HCT116 (cell line): ENCODE measurements around the gene EML3. TPM values are rescaled to one million over a fixed set of nuclear protein-coding genes. Genes with fewer than 3 reads are reported as not detected.
A peak's percentile ranks its signal among the peaks of the same experiment; 100 is the strongest.

Experiments used
- ATAC-seq: fragments of 200-7000 bp; cut with Tn5 transposase; 2 replicates; pipeline ENCODE4 v1.9.1; 2020; ENCODE audit warnings: mild to moderate bottlenecking, moderate library complexity
- BruUV-seq: library from RNA; stranded (reverse); fragments of 400-500 nt; replicated peaks from 2 replicates; lab custom pipeline; 2021; lab: Mats Ljungman, UMichigan
- CTCF ChIA-PET: fragments of 300-600 bp; sonication (Branson Sonifier 250); formaldehyde crosslinking; loops from one replicate; lab custom pipeline; 2021; ENCODE audit warnings: antibody characterized with exemption; lab: Charles Lee
- POLR2A ChIA-PET: fragments of 300-600, 350-600 bp; sonication (Branson Sonifier 250); formaldehyde crosslinking; loops from one replicate; lab custom pipeline; 2021; ENCODE audit warnings: antibody characterized with exemption; lab: Charles Lee
- RAD21 ChIA-PET, 2 experiments: fragments of 300-600 bp; sonication (Branson Sonifier 250); formaldehyde crosslinking; loops; one replicate each; lab custom pipeline; 2023; ENCODE audit warnings: low total read pairs in 2 of 2; ENCODE audit not compliant: uncharacterized antibody in 2 of 2, unreplicated experiment in 2 of 2, low non-redundant PET in 1 of 2; lab: Charles Lee
- DNase-seq: peaks from one replicate; pipeline ENCODE4 v3.0.0-alpha.2; 2010; ENCODE audit warnings: low read depth, low spot score
- H2AFZ ChIP-seq: fragments of 200-600 bp; shearing (Covaris generic), sonication (generic); 2 replicates; pipeline ENCODE4 v1.6.1; 2017; ENCODE audit warnings: low read depth, mixed run types, mixed read lengths, antibody characterized with exemption, low read length; ENCODE audit not compliant: poor library complexity, severe bottlenecking
- H3K27ac ChIP-seq: 2 replicates; pipeline ENCODE4 v1.5.1; 2012; ENCODE audit warnings: low read depth, low read length
- H3K27me3 ChIP-seq: fragments of 200-600 bp; sonication (generic); 2 replicates; pipeline ENCODE4 v1.6.1; 2016; ENCODE audit warnings: mixed run types, low read length, mixed read lengths; ENCODE audit not compliant: insufficient read depth
- H3K36me3 ChIP-seq, 2 experiments: fragments of 200-500 bp in 1 of 2; fragments of 200-600 bp in 1 of 2; sonication (Bioruptor generic) in 1 of 2; sonication (generic) in 1 of 2; 2 replicates each; pipeline versions ENCODE4 v1.5.1 to v1.6.1; 2014 to 2016; ENCODE audit warnings: low read length in 2 of 2, inconsistent platforms in 1 of 2, mixed read lengths in 1 of 2, mixed run types in 1 of 2; ENCODE audit not compliant: insufficient read depth in 2 of 2, control insufficient read depth in 1 of 2
- H3K4me1 ChIP-seq, 2 experiments: fragments of 200-600 bp in 1 of 2; sonication (generic) in 1 of 2; 2 replicates each; pipeline versions ENCODE4 v1.5.1 to v1.6.1; 2012 to 2017; ENCODE audit warnings: low read length in 2 of 2, inconsistent platforms in 1 of 2, mild to moderate bottlenecking in 1 of 2, mixed read lengths in 1 of 2, mixed run types in 1 of 2, moderate library complexity in 1 of 2; ENCODE audit not compliant: insufficient read depth in 2 of 2, control insufficient read depth in 1 of 2
- H3K4me2 ChIP-seq: fragments of 200-600 bp; sonication (generic); 2 replicates; pipeline ENCODE4 v1.6.1; 2017; ENCODE audit warnings: mixed run types, low read length, mixed read lengths
- H3K4me3 ChIP-seq, 2 experiments: fragments of 200-600 bp in 1 of 2; sonication (generic) in 1 of 2; replicated peaks in 1 of 2; 2 replicates each; pipeline ENCODE4 v1.5.1; 2011 to 2016; ENCODE audit warnings: low read length in 2 of 2, control low read depth in 1 of 2, low read depth in 1 of 2, mild to moderate bottlenecking in 1 of 2, mixed read lengths in 1 of 2, mixed run types in 1 of 2
- H3K79me2 ChIP-seq: fragments of 200-600 bp; sonication (generic); 2 replicates; pipeline ENCODE4 v1.6.1; 2017; ENCODE audit warnings: mild to moderate bottlenecking, mixed run types, low read length, moderate library complexity, mixed read lengths; ENCODE audit not compliant: insufficient read depth
- H3K9ac ChIP-seq: fragments of 200-600 bp; sonication (generic); 2 replicates; pipeline ENCODE4 v1.6.1; 2016; ENCODE audit warnings: low read length, mixed read lengths
- H3K9me2 ChIP-seq: fragments of 200-600 bp; sonication (generic), shearing (Covaris generic); 2 replicates; pipeline ENCODE4 v1.6.1; 2017; ENCODE audit warnings: mixed run types, mild to moderate bottlenecking, moderate library complexity; ENCODE audit not compliant: insufficient read depth
- H3K9me3 ChIP-seq, 2 experiments: fragments of 200-500 bp in 1 of 2; fragments of 200-600 bp in 1 of 2; sonication (Bioruptor generic) in 1 of 2; sonication (generic) in 1 of 2; 2 replicates each; pipeline ENCODE4 v1.6.1; 2014 to 2017; ENCODE audit warnings: low read length in 2 of 2, mixed read lengths in 2 of 2, inconsistent platforms in 1 of 2, low read depth in 1 of 2, mild to moderate bottlenecking in 1 of 2, mixed run types in 1 of 2, moderate library complexity in 1 of 2; ENCODE audit not compliant: control insufficient read depth in 1 of 2, insufficient read depth in 1 of 2
- H4K20me1 ChIP-seq: fragments of 200-600 bp; sonication (generic), shearing (Covaris generic); 2 replicates; pipeline ENCODE4 v1.6.1; 2017; ENCODE audit warnings: mixed run types, mild to moderate bottlenecking, moderate library complexity; ENCODE audit not compliant: insufficient read depth
- EZH2phosphoT487 ChIP-seq: fragments of 200-600 bp; IDR thresholded peaks from 2 replicates; pipeline ENCODE4 v1.6.1; 2018; ENCODE audit warnings: antibody characterized with exemption, borderline replicate concordance
- POLR2A ChIP-seq: IDR thresholded peaks from 2 replicates; pipeline ENCODE4 v1.7.0; 2011; ENCODE audit warnings: borderline replicate concordance; ENCODE audit not compliant: insufficient read depth, insufficient read length; ENCODE audit errors: extremely low read depth
- POLR2AphosphoS5 ChIP-seq: IDR thresholded peaks from 2 replicates; pipeline ENCODE4 v1.6.1; 2011; ENCODE audit warnings: mild to moderate bottlenecking, low read depth, low read length, moderate library complexity
- RAD21 ChIP-seq: IDR thresholded peaks from 2 replicates; pipeline ENCODE4 v1.6.1; 2012; ENCODE audit warnings: low read depth, mild to moderate bottlenecking
- SP1 ChIP-seq: IDR thresholded peaks from 2 replicates; pipeline ENCODE4 v1.6.1; 2012; ENCODE audit warnings: low read depth
- TCF7L2 ChIP-seq: IDR thresholded peaks from 2 replicates; pipeline ENCODE4 v1.7.0; 2011; ENCODE audit warnings: borderline replicate concordance, inconsistent platforms; ENCODE audit not compliant: insufficient read depth, insufficient read length; ENCODE audit errors: extremely low read depth
- YY1 ChIP-seq: IDR thresholded peaks from 2 replicates; pipeline ENCODE4 v1.6.1; 2011; ENCODE audit warnings: low read length, low read depth, moderate library complexity, mild to moderate bottlenecking; ENCODE audit not compliant: insufficient replicate concordance; ENCODE audit errors: extremely low read depth
- intact Hi-C: fragments of 100-400 bp; cut with micrococcal nuclease; formaldehyde crosslinking; loops from 2 replicates; pipeline ENCODE4 v1.10.0; 2022
- total RNA-seq: library from RNA; stranded (reverse); gene quantifications from one replicate; pipeline ENCODE4 v1.2.1, GENCODE V29; 2021; ENCODE audit not compliant: unreplicated experiment
- TF ChIP-seq, protein P1 (sequence below): IDR thresholded peaks from 2 replicates; pipeline ENCODE4 v1.6.1; 2012

EML3 gene
- total RNA-seq, 1 experiment from 2014 or later, result 124 TPM

DNA sequence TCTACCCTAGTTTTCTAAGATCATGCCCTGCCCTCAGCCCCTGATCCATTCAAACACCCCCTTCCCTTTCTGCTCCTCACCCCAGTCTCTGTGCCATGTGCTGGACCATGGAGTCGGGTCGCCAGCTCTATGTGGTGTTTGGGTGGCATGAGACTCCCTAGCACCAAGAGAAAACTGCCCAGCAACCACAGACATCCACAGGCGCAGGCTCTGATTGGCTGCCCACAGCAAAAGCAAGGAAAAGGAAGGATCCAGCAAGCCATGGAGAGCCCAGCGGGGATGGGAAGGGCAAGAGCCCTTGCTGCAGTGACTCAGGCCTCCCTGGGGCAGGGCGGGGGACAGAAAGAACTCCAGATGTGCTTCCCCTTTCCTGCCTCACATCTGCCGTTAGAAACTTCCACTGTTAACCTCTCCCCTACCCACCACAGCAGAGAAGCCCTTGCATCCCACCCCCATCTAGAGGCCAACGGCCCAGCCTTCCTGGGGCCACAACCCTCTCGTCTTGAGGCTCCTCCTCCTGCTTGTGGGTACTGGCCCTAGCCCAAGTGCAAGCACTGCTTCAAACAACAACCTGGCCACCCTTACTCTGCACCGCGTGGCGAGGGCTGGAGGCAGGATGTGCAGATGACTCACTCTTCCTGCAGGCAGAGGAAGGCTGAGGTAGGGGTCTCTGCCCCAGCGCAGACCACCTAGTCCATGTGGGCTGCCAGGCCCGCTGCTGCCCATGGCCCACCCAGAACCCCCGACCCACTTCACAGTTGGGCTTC is 56.3 kb downstream of the EML3 start:
- Histone ChIP-seq H2AFZ (no peak overlapping the region), H3K4me1 (peaks cover 90 to 100% of the 10 kb centered on the region in 2 experiments), H3K9me3 (no peaks in the 10 kb centered on the region), H3K27me3 (no peaks in the 10 kb centered on the region), H3K4me2 (peak overlapping the region; percentile 94), H3K36me3 (peaks cover 9 to 20% of the 10 kb centered on the region in 2 experiments; a peak in 3 of 4 replicates), H3K9me2 (no peaks in the 10 kb centered on the region), H3K27ac (peak overlapping the region; percentile 99), H3K79me2 (peaks cover 36% of the 10 kb centered on the region), H3K4me3 (peak overlapping the region; percentile 33 to 36), H3K9ac (peak overlapping the region; percentile 81), H4K20me1 (no peaks in the 10 kb centered on the region; the same call in 1 of the 2 replicates)
- BruUV-seq, result no TSS peak
- POLR2A ChIA-PET, result interaction anchor here (0.5 to 3.2 kb wide), 12 partner anchors 9 to 285 kb away, joined by 3 to 16 read pairs (median 5); partner anchors contain the start of genes AHNAK, C11orf98, CSKMT and EEF1G
- RAD21 ChIA-PET, result interaction anchor here (0.7 to 1.5 kb wide), 3 partner anchors 11 to 123 kb away, joined by 3 to 6 read pairs (median 4); no protein-coding TSS in a partner anchor
- intact Hi-C loops, result loop anchor here (1.0 to 5.0 kb wide), 3 partner anchors 132 to 286 kb away; no protein-coding TSS in a partner anchor
- CTCF ChIA-PET, result interaction anchor here (0.7 to 5.8 kb wide), 9 partner anchors 13 to 230 kb away, joined by 3 to 93 read pairs (median 7); partner anchors contain the start of gene EEF1G
- TF ChIP-seq, protein P1, sequence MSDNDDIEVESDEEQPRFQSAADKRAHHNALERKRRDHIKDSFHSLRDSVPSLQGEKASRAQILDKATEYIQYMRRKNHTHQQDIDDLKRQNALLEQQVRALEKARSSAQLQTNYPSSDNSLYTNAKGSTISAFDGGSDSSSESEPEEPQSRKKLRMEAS, result no peak
- TF ChIP-seq YY1 (no peak), TCF7L2 (peak; percentile 79), RAD21 (no peak), EZH2phosphoT487 (no peak), POLR2A (peak; percentile 21), SP1 (no peak), POLR2AphosphoS5 (peak; percentile 64; the same call in 1 of the 2 replicates)
- ATAC-seq (peak; percentile 60), DNase-seq (peak; percentile 93)
